GM19239 (cell line): ENCODE data around the gene REXO5.

ENCODE experiments used
- DNase-seq: peaks from one replicate; pipeline ENCODE4 v3.0.0; 2011; ENCODE audit warnings: low spot score; ENCODE audit not compliant: insufficient read length
- FAIRE-seq: peaks from 2 replicates; lab custom pipeline; 2011; peaks lifted over from hg19 to GRCh38; lab: Jason Lieb, UNC

Gene REXO5

GRCh38 chr16:20897253-20897897 is 91.0 kb downstream of the REXO5 start:
- FAIRE-seq, result no peak
- DNase-seq, result no peak

DNA sequence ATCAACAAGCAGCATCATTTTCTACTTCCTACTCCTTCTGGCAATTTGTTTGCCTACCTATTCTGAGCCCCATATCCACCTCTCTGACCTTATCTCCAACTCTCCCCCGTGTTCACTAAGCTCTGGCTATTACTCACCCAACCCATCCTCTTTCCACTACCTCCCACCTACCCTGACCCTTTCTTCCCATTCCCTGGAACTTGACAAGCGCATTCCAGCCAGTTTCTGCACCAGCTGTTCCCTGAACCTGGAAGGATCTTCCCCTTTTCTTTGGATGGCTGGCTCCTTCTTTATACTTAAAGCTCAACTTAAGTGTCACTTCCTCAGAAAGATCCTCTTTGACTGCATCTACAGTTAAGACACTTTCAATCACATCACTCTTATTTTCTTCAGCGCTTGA is 91.6 kb downstream of the REXO5 start:
- DNase-seq (no peak), FAIRE-seq (no peak)

GRCh38 chr16:20899071-20899470 is 92.7 kb downstream of the REXO5 start:
- DNase-seq, result no peak
- FAIRE-seq, result no peak
